C4-2B (cell line): ENCODE data around the gene PGBD5.
"Not testable (repeated sequence)": the region's sequence is repeated elsewhere in the genome, so short reads cannot be mapped to it uniquely, and the experiment has no call there.

ENCODE experiments used
- H3K27ac ChIP-seq: fragments of 450-650 bp; 2 replicates; pipeline ENCODE4 v1.5.1; 2017
- ZFX ChIP-seq: fragments of 450-650 bp; IDR thresholded peaks from 2 replicates; pipeline ENCODE4 v1.6.1; 2017
- TF ChIP-seq, protein P1 (sequence below): fragments of 450-650 bp; conservative IDR thresholded peaks from 2 replicates; pipeline ENCODE4 v1.5.1; 2017; ENCODE audit warnings: mild to moderate bottlenecking

PGBD5 gene

DNA sequence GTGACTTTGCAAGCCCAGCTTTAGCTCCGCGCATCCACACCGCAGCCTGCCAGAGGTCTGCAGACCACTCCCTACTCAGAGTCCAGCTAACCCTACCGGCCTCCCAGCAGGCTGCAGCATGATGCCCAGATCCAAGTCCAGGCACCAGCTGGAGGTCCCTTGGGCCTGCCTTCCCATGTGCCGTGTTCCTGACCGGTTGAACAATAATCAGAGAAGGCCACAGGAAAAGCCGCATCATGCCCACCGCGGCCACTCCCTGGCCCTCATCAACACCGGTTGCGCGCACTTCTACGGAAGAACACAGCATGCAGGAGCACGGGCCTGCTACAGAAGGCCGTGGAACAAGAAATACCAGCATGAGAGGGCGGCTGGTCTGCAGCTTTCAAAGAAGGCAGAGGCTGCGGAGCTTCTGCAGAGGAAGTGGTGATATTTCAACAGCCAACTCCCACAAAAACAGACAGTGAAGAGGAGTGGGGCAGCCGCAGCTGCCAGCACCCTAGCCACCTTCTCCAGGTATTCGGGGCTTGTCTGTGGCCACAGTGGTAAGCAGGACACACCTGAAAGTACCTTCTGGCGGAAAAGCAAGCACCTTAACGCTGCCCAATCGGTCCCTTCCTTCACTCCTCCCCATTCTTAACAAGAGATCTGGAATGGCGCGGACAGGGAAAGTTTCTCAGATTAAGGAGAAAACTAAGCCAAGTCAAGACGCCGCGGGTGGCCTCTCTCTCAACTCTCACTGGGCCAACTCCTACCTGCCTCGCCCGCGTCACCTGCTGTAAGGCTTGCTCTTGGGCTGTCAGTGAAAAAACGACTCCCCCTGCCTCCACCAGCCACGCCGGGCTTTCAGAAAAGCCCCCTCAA, 1.5 kb downstream of the PGBD5 start:
- H3K27ac ChIP-seq: no peak overlapping the region
- no peak for TF ChIP-seq ZFX
- TF ChIP-seq, protein P1, sequence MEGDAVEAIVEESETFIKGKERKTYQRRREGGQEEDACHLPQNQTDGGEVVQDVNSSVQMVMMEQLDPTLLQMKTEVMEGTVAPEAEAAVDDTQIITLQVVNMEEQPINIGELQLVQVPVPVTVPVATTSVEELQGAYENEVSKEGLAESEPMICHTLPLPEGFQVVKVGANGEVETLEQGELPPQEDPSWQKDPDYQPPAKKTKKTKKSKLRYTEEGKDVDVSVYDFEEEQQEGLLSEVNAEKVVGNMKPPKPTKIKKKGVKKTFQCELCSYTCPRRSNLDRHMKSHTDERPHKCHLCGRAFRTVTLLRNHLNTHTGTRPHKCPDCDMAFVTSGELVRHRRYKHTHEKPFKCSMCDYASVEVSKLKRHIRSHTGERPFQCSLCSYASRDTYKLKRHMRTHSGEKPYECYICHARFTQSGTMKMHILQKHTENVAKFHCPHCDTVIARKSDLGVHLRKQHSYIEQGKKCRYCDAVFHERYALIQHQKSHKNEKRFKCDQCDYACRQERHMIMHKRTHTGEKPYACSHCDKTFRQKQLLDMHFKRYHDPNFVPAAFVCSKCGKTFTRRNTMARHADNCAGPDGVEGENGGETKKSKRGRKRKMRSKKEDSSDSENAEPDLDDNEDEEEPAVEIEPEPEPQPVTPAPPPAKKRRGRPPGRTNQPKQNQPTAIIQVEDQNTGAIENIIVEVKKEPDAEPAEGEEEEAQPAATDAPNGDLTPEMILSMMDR: no peak

DNA sequence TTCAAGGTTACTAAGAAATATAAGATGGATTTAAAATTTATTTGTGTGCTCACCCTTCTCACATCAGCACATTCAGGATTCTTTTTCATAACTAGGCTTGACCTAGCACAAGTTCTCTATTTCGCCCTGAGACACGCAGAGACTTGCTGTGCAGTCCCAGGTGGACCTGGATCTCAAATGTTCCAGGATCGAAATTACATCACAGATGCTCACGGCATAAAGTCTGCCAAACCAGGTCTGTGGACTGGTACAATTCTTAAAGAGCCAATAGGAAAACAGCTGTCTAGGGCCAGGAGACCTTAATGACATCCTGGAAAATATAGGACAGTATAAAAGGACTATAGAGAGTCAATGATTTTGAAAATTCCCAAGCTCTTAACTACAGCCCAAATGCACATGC, 2.2 kb downstream of the PGBD5 start:
- TF ChIP-seq ZFX: no peak
- TF ChIP-seq, protein P1: no peak
- H3K27ac ChIP-seq: no peak overlapping the region

DNA sequence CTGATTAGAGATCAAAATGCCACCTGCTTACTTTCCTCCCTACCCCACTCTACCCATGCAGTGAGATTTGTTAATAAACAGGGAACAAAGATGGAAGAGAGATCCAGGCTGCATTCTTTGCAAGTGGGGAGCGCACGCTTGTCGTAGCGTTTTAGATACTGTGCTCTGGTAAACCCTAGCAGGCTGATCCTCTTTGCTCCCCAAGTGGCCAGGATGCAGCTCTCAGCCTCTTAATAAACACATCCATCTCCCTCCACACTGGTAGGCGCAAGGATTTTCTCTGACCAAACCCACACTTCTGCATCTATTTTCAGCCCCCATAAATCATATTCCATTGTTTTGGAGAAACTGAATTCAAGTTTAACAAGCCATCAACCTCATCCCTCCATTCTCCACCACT, 2.9 kb downstream of the PGBD5 start:
- no peak overlapping the region for H3K27ac ChIP-seq
- no peak for TF ChIP-seq ZFX
- TF ChIP-seq, protein P1: no peak

DNA sequence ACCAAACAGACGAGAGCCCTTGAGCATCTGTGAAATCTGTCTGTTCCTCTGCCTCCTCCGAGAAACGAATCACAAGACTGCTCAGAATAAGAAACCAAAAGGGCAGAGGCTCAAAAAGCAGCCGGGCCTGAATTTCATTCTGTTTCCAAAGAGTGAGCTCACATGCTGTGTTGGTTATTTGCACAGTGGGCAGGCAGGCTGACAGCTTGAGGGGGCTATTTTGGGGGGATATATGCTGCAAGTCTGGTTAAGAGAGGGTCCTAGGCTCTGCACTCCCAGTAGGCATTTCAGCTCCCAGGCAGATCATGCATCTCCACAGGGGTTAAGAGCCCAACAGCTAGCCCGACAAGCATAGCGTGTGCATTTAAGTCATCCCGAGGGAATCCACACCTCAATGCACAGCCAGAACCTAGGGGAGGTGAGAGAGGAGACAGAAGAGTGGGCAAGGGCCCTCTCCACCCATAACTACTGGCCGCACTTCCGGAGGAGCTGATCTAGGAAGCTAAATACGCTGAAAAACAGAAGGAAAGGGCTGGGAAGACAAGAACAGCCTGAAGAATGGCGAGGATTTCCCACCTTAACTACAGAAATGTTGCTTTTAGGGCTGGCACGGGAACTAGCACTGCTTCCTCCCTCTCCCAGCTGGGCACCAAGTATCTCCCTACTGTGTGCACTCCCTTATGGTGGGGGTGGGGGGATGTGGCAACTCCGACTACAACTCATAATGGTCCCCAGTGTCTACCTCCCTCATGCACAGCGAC, 3.7 kb downstream of the PGBD5 start:
- no peak overlapping the region for H3K27ac ChIP-seq

DNA sequence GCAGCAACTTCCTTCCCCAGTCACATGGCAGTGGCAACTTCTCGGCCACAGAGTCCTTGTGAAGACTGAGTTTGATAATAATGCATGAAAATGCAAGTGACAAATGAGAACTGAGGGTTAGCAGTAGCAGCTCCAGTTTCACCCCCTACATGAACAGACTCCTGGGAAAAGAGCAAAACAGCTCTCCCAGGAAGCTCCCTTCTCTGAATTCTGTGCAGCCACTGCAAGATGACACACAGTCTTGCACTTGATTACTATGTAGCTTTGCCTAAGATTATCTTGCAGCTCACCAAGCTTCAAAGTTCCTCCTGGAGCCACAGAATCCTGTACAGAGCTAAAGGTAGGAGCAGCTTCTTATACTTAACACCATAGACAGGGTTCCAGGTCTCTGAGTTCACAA, 4.7 kb downstream of the PGBD5 start:
- TF ChIP-seq, protein P1: no peak
- TF ChIP-seq ZFX: no peak
- H3K27ac ChIP-seq: no peak overlapping the region

More for the DNA sequence above, 3.7 kb downstream of the PGBD5 start:
- no peak for TF ChIP-seq ZFX
- TF ChIP-seq, protein P1: no peak

DNA sequence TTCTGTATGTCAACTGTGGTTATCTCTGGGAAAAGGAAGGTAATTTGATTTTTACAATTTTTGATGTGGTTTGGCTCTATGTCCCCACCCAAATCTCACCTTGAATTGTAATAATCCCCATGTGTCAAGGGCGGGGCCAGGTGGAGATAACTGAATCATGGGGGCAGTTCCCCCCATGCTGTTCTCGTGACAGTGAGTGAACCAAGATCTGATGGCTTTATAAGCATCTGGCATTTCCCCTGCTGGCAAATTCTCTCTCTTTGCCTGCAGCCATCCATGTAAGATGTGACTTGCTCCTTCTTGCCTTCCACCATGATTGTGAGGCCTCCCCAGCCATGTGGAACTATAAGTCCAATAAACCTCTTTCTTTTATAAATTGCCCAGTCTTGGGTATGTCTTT, 5.8 kb downstream of the PGBD5 start:
- H3K27ac ChIP-seq: not testable (repeated sequence)

DNA sequence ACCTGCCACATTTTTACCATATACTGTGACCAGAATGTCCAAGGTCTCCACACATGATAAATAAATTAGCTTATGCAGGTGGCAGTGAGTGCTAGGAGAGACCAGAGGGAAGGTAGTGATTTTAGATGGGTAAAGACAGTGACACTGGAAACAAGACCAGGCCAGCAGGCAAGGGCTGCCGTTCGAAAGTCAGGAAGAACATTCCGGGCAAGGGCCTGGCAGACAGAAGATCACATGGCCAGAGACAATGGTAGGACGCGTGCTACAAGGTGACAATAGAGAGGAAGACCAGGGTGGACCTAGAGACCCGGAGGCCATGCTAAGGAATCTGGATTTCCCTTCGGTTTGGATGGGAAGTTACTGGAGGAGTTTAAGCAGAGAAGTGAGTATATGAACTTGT, 9.7 kb downstream of the PGBD5 start:
- no peak for TF ChIP-seq ZFX
- TF ChIP-seq, protein P1: no peak
- no peak overlapping the region for H3K27ac ChIP-seq
